ES-I3 (cell line): ENCODE measurements around the gene COX8A.

Experiments used
- H3K36me3 ChIP-seq: 2 replicates; pipeline ENCODE4 v1.6.1; 2013; ENCODE audit warnings: mild to moderate bottlenecking, low read length, control low read depth, moderate library complexity; ENCODE audit not compliant: insufficient read depth
- H3K4me1 ChIP-seq: 2 replicates; pipeline ENCODE4 v1.6.1; 2013; ENCODE audit warnings: mild to moderate bottlenecking, control low read depth, low read length; ENCODE audit not compliant: insufficient read depth
- H3K9ac ChIP-seq: 2 replicates; pipeline ENCODE4 v1.6.1; 2013; ENCODE audit warnings: low read depth, mild to moderate bottlenecking, low read length, moderate library complexity
- H3K9me3 ChIP-seq: 2 replicates; pipeline ENCODE4 v1.6.1; 2013; ENCODE audit warnings: mild to moderate bottlenecking, low read length, moderate library complexity; ENCODE audit not compliant: control insufficient read depth, insufficient read depth

Gene COX8A, protein sequence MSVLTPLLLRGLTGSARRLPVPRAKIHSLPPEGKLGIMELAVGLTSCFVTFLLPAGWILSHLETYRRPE

GRCh38 chr11:63974259-63975143 is at the start of gene COX8A:
Gene COX8A, plus strand, starts transcription at chr11:63974620. Its CDS starts 61 bp downstream, at chr11:63974681.
- Histone ChIP-seq H3K9ac (peak within 1 kb of the TSS; percentile 74), H3K4me1 (peaks cover 18% of the 10 kb centered on the region), H3K36me3 (peaks cover 4% of the 10 kb centered on the region; the same call in 1 of the 2 replicates), H3K9me3 (no peaks in the 10 kb centered on the region)

- Histone ChIP-seq H3K4me1 (no peaks in the 10 kb centered on the region), H3K36me3 (no peaks in the 10 kb centered on the region), H3K9me3 (no peaks in the 10 kb centered on the region), H3K9ac (no peak overlapping the region)
Observed at GRCh38 chr11:63929616-63930015, 44.8 kb upstream of the COX8A start.

DNA sequence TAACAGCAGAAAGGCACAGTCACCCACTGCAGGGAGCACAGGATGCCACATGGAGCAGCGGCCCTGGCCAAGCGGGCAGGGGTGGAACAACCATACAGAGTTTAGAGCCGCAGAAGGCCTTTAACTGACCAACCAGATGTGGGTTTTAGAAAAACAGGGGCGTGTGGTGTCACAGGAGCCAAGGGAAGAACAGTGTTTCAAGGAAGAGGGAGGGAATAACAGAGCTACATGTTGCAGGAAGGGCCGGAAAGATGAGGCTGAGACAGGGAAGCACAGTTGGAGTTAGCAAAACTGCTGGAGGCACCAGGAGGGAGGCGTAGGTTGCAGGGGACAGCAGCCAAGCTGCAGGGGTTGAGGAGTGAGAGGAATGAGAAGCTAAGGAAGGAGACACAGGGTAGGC is 43.4 kb upstream of the COX8A start:
- H3K9ac ChIP-seq: no peak overlapping the region

DNA sequence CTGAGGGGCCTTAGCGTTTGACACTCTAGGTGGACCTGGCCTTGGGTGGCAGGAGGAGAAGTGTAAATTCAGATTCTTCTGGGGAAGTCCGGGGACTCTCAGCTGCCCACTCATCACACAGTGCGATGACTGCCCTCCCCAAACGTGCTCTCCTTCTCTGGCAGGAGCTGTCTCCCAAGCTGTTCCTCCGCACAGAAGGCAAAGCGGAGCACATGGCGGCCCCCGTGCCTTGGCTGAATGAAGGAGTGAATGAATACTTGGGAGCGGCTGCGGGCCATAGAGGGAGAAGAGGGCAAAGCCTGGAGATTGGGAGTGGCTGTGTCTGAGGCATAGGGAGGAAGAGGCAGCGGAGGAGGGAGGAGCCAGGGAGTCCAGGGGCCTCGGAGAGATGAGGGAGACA is 42.5 kb upstream of the COX8A start:
- Histone ChIP-seq H3K4me1 (no peaks in the 10 kb centered on the region), H3K36me3 (no peaks in the 10 kb centered on the region), H3K9ac (no peak overlapping the region), H3K9me3 (no peaks in the 10 kb centered on the region)

More for the DNA sequence above, 43.4 kb upstream of the COX8A start:
- Histone ChIP-seq H3K9me3 (no peaks in the 10 kb centered on the region), H3K4me1 (no peaks in the 10 kb centered on the region), H3K36me3 (no peaks in the 10 kb centered on the region)

DNA sequence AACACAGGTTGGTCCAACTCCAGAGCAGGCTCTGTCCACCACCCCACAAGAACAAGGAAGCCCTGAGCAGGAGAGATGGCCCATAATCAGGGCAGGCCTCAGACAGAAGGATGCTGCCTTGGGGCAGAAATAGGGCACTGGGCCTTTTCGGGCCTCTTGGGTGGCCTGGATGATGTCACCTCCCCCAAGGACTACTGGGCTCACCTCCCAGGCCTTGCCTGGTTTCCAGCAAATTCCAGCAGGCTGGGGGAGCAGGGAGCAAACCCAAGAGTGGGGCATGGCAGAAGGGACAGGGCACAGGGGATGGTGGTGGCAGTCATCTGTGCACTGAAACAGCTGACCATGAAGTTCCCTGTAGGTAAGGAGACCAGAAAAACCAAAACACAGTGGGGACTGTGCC is 41.0 kb upstream of the COX8A start:
- no peaks in the 10 kb centered on the region for H3K36me3 ChIP-seq
- H3K9ac ChIP-seq: no peak overlapping the region
- no peaks in the 10 kb centered on the region for H3K4me1 ChIP-seq
- H3K9me3 ChIP-seq: no peaks in the 10 kb centered on the region

DNA sequence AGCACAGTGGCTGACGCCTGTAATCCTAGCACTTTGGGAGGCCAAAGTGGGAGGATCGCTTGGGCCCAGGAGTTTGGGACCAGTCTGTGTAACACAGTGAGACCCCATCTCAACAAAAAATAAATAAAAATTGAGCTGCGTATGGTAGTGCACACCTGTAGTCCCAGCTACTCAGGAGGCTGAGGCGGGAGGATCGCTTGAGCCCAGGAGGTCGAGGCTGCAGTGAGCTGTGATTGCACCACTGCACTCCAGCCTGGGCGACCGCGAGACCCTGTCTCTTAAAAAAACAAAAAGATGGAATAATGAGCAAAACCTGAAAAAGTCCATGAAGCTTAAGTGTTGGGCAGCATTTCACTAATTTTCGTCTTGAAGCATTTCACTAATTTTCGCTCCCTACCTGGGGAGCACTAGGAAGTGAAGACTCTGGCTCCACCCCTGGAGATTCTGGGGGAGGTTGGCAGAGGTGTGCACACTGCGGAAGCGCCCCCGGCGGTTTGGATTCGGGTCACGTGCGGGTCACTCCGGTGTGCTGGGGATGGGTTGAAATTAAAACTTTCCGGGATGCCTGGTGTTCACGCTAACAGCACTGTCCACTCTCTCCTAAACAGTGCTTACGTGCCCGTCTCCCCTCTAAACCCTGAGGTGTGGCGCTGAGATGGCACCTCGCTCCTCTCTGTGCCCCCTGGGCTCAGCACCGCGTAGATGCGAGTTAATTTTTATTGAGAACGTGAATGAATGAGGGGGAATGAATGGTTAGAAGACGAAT is 36.5 kb upstream of the COX8A start:
- Histone ChIP-seq H3K36me3 (no peaks in the 10 kb centered on the region), H3K9ac (peak overlapping the region; percentile 61), H3K9me3 (no peaks in the 10 kb centered on the region), H3K4me1 (no peaks in the 10 kb centered on the region)

- Histone ChIP-seq H3K36me3 (no peaks in the 10 kb centered on the region), H3K4me1 (no peaks in the 10 kb centered on the region), H3K9ac (peak within 1 kb of the TSS; percentile 90), H3K9me3 (no peaks in the 10 kb centered on the region)
Observed at GRCh38 chr11:63938479-63939396, 35.7 kb upstream of the COX8A start, which contains the start of gene NAA40. Gene NAA40, plus strand, starts transcription at chr11:63939002. Its CDS starts 95 bp downstream, at chr11:63939097.

DNA sequence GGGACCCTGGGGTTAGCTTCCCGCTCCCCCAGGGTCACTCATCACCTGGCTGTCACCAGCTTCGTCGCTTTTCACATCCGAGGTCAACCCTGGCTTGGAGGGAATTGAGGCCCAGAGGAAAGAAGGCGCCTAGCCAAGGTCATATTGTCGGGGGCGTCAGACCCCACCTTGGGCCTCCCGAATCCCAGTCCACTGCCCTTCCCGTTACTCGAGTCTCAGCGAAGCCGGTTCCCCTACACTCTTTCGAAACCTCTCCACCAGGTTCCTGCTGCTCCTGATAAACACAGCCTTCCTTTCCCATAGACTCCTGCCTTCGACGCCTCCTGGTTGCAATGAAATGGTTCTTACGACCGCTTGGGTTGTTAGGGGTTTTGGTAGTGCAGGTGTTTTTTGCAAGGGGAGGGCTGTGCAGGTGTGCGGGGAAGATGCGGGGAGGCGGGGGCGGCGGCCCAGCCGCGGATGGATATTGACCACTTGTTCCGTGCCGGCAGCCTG is 35.0 kb upstream of the COX8A start:
- H3K36me3 ChIP-seq: no peaks in the 10 kb centered on the region
- no peaks in the 10 kb centered on the region for H3K9me3 ChIP-seq
- no peaks in the 10 kb centered on the region for H3K4me1 ChIP-seq

DNA sequence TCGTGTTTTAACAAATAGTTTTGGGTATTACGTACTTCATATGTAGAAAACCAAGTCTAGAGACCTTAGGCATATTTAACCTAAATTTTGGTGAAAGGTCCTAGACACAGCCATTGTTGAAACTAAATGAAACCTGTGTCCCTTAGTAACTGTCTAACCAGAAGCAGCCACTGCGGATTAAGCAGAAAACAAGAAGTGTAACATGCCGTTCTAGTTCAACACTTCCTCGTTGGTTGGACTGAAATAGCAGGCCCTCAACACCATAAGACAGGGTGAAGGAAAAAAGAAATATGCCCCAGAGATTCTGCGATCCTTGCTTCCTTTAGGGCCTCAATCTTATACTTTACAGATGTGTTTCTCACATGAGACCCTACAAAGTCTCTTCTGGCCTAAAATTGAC is 33.6 kb upstream of the COX8A start:
- Histone ChIP-seq H3K9me3 (no peaks in the 10 kb centered on the region), H3K36me3 (no peaks in the 10 kb centered on the region), H3K4me1 (no peaks in the 10 kb centered on the region), H3K9ac (no peak overlapping the region)

More for the DNA sequence above, 35.0 kb upstream of the COX8A start:
- H3K9ac ChIP-seq: peak overlapping the region; percentile 90

GRCh38 chr11:63941901-63942300 is 32.5 kb upstream of the COX8A start:
- Histone ChIP-seq H3K9me3 (no peaks in the 10 kb centered on the region), H3K4me1 (no peaks in the 10 kb centered on the region), H3K9ac (no peak overlapping the region), H3K36me3 (no peaks in the 10 kb centered on the region)

DNA sequence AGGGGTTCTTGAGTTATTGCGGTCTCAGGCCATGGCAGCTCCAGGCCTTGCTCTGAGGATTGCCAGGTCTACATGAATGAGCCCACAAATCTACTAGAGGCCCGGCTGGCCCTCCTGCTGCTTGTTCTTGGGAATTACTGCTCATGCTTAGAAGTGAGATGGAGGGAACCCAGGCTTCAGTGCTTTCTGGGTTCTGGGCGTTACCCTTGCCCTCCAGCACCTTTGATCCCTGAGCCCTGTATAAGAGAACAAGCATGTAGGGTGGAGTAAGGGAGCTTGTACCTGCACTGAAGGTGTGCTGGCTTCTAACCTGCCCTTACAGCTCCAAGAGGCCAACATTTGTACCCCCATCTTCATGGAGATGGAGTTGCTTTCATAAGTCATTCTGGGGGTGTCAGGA is 31.6 kb upstream of the COX8A start:
- H3K9ac ChIP-seq: no peak overlapping the region
- no peaks in the 10 kb centered on the region for H3K36me3 ChIP-seq
- no peaks in the 10 kb centered on the region for H3K4me1 ChIP-seq
- no peaks in the 10 kb centered on the region for H3K9me3 ChIP-seq

DNA sequence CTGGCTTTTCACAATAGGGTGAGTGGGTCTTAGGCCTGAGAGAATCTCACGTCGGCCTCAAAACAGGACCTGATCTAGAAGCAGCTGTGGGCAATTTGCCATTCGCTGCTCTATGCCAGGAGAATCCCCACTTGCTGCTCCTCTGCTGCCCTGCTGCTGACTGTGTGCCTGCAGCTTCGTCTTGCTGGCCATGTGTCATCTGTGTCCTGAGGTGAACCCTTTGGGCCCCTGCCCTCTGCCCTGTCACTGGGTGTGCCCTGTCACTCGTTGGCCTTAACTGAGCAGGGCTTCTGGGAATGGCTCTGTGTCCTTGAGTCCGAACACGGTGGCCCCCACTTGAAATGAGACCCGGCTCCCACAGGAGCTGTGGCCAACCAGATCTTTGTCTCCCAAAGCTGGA is 29.4 kb upstream of the COX8A start:
- Histone ChIP-seq H3K4me1 (no peaks in the 10 kb centered on the region), H3K9ac (no peak overlapping the region), H3K36me3 (no peaks in the 10 kb centered on the region), H3K9me3 (no peaks in the 10 kb centered on the region)

GRCh38 chr11:63945477-63946163 is 28.8 kb upstream of the COX8A start:
- Histone ChIP-seq H3K9ac (no peak overlapping the region), H3K36me3 (no peaks in the 10 kb centered on the region), H3K4me1 (no peaks in the 10 kb centered on the region), H3K9me3 (no peaks in the 10 kb centered on the region)
